Kidney (tissue), 14 donors: ENCODE data around the gene LST1. TPM values are rescaled to one million over a fixed set of nuclear protein-coding genes. Genes with fewer than 3 reads are reported as not detected.

Experiments
- DNase-seq, 5 donors: peaks; one replicate each; pipeline ENCODE4 v3.0.0-alpha.2; 2013 to 2020
- FAIRE-seq: peaks from 2 replicates; lab custom pipeline; 2012; peaks lifted over from hg19 to GRCh38; lab: Jason Lieb, UNC
- H3K27ac ChIP-seq, 2 donors: one replicate each; pipeline ENCODE4 v1.7.0; 2013; ENCODE audit warnings: low read depth in 2 of 2, low read length in 2 of 2, inconsistent platforms in 1 of 2
- H3K27me3 ChIP-seq: one replicate; pipeline ENCODE4 v1.7.1; 2013; ENCODE audit warnings: low read length, inconsistent platforms; ENCODE audit not compliant: control insufficient read depth, insufficient read depth
- H3K36me3 ChIP-seq, 3 donors: one replicate each; pipeline versions ENCODE4 v1.7.0 to v1.7.1; 2013; ENCODE audit warnings: low read length in 3 of 3, control low read depth in 1 of 3, inconsistent platforms in 1 of 3; ENCODE audit not compliant: insufficient read depth in 3 of 3, control insufficient read depth in 2 of 3
- H3K4me1 ChIP-seq, 3 donors: one replicate each; pipeline versions ENCODE4 v1.7.0 to v1.7.1; 2013; ENCODE audit warnings: low read length in 3 of 3, inconsistent platforms in 1 of 3, low read depth in 1 of 3; ENCODE audit not compliant: control insufficient read depth in 2 of 3, insufficient read depth in 2 of 3
- H3K4me3 ChIP-seq, 3 donors: one replicate each; pipeline versions ENCODE4 v1.7.0 to v1.8.1; 2013; ENCODE audit warnings: low read length in 3 of 3, control low read depth in 1 of 3, inconsistent platforms in 1 of 3
- H3K9ac ChIP-seq, 3 donors: one replicate each; pipeline versions ENCODE4 v1.7.0 to v1.7.1; 2013; ENCODE audit warnings: low read length in 3 of 3, control low read depth in 1 of 3, inconsistent platforms in 1 of 3
- H3K9me3 ChIP-seq, 3 donors: one replicate each; pipeline versions ENCODE4 v1.7.0 to v1.7.1; 2013; ENCODE audit warnings: low read length in 3 of 3, control low read depth in 1 of 3, inconsistent platforms in 1 of 3; ENCODE audit not compliant: control insufficient read depth in 2 of 3, insufficient read depth in 1 of 3
- intact Hi-C: fragments of 100-400 bp; cut with DNase I; formaldehyde crosslinking; loops from one replicate; pipeline ENCODE4 v1.11.1; 2022
- polyA plus RNA-seq: library from polyadenylated mRNA; stranded (reverse); fragments of 350-450 nt; fragmentation: Illumina TruSeq; extraction: RNeasy Lipid Tissue Mini Kit (QIAGEN cat#74804); gene quantifications from one replicate; pipeline ENCODE4 v1.2.3, GENCODE V29; 2014; ENCODE audit warnings: low read depth, low replicate concordance; ENCODE audit not compliant: insufficient read depth
- total RNA-seq: library from RNA; stranded (reverse); fragmentation: NEBNext Ultra II Directional; extraction: Animal tissue kit (Norgen Biotek cat#: 25700); gene quantifications from one replicate; pipeline ENCODE4 v1.2.1, GENCODE V29; 2021
- TF ChIP-seq, protein P1 (sequence below): IDR thresholded peaks from 3 replicates; pipeline ENCODE4 v1.5.1; 2012; ENCODE audit warnings: mild to moderate bottlenecking, moderate library complexity, borderline replicate concordance; ENCODE audit not compliant: insufficient read depth; ENCODE audit errors: extremely low read depth
- donor health status: control.
- donor health status: control.
- donor health status: control.
- donor health status: control.
- donor health status: control.
- donor health status: DM: yes; HTN: yes; CAD: no.
- donor health status: Normal renal cell carcinoma (clear cell type).

Gene LST1
- total and polyA plus RNA-seq, 2 donors from 2014 or later: 14.8 to 31.5 TPM

DNA sequence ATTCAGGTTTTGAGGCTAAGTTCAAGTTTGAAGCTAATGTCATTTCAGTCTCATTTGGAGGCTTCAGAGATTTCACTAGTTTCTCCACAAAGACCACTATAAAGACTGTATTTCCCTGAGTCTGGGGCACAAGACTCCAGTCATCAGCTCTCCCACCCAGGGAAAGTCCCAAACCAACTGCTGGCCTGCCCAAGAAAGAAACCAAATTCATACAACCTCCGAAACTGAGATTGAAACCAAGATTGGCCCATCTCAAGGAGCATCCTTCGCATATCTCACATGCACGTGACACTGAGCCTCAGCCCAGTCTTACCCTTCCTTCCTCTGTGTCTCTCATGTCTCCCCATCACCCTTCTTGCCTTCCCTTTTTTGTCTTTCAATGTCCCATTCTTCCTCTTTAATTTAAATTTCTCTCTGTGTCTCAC, 17.5 kb upstream of the LST1 start:
- FAIRE-seq (no peak), DNase-seq (peak in 1 of 5 donors; percentile 18)
- intact Hi-C loops: no loop called here
- TF ChIP-seq, protein P1, sequence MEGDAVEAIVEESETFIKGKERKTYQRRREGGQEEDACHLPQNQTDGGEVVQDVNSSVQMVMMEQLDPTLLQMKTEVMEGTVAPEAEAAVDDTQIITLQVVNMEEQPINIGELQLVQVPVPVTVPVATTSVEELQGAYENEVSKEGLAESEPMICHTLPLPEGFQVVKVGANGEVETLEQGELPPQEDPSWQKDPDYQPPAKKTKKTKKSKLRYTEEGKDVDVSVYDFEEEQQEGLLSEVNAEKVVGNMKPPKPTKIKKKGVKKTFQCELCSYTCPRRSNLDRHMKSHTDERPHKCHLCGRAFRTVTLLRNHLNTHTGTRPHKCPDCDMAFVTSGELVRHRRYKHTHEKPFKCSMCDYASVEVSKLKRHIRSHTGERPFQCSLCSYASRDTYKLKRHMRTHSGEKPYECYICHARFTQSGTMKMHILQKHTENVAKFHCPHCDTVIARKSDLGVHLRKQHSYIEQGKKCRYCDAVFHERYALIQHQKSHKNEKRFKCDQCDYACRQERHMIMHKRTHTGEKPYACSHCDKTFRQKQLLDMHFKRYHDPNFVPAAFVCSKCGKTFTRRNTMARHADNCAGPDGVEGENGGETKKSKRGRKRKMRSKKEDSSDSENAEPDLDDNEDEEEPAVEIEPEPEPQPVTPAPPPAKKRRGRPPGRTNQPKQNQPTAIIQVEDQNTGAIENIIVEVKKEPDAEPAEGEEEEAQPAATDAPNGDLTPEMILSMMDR: no peak
- no peaks in the 10 kb centered on the region for H3K4me1 ChIP-seq
- no peak overlapping the region for H3K9ac ChIP-seq
- no peaks in the 10 kb centered on the region for H3K27me3 ChIP-seq
- no peaks in the 10 kb centered on the region for H3K9me3 ChIP-seq
- H3K4me3 ChIP-seq: no peak overlapping the region
- no peak overlapping the region for H3K27ac ChIP-seq
- H3K36me3 ChIP-seq: no peaks in the 10 kb centered on the region

DNA sequence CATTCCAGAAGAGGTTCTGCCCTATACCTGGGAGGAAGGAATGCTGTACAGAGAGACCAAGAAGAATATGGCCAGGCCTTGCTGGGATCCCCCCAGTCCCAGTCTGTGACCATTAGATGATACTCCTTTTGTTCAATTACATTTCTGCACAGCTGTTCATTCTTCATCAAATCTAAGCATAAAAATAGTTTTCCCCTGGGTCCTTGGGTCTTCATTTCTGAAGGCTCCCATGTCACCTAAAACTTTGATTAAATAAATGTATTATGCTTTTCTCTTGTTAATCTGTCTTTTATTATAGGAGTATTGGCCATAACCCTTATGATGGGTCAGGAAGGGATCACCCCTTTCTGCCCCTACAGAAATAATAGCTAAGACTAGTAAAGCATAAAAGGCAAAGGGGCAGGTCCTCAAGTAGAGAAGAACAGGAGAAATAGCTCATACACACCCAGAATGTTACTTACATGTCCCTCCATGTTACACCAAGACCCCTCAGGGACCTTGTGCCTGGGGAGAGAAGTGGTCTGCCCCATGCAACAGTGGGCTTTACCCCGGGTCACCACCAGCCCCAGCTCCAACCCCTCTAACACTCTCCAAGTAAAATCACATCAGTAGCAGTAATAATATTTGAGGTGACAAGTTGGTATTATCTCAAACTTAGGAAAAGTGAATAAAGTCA, 16.1 kb upstream of the LST1 start:
- H3K4me1 ChIP-seq: no peaks in the 10 kb centered on the region
- DNase-seq: peak in 1 of 5 donors; percentile 2
- no peaks in the 10 kb centered on the region for H3K9me3 ChIP-seq
- no peak overlapping the region for H3K4me3 ChIP-seq
- H3K27ac ChIP-seq: no peak overlapping the region
- no peak for FAIRE-seq
- intact Hi-C loops: no loop called here
- TF ChIP-seq, protein P1: no peak
- no peak overlapping the region for H3K9ac ChIP-seq
- H3K27me3 ChIP-seq: no peaks in the 10 kb centered on the region
- H3K36me3 ChIP-seq: no peaks in the 10 kb centered on the region

DNA sequence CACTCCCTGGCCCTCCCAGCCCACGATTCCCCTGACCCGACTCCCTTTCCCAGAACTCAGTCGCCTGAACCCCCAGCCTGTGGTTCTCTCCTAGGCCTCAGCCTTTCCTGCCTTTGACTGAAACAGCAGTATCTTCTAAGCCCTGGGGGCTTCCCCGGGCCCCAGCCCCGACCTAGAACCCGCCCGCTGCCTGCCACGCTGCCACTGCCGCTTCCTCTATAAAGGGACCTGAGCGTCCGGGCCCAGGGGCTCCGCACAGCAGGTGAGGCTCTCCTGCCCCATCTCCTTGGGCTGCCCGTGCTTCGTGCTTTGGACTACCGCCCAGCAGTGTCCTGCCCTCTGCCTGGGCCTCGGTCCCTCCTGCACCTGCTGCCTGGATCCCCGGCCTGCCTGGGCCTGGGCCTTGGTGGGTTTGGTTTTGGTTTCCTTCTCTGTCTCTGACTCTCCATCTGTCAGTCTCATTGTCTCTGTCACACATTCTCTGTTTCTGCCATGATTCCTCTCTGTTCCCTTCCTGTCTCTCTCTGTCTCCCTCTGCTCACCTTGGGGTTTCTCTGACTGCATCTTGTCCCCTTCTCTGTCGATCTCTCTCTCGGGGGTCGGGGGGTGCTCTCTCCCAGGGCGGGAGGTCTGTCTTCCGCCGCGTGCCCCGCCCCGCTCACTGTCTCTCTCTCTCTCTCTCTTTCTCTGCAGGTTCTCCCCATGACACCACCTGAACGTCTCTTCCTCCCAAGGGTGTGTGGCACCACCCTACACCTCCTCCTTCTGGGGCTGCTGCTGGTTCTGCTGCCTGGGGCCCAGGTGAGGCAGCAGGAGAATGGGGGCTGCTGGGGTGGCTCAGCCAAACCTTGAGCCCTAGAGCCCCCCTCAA, 13.8 kb upstream of the LST1 start, which contains the start of gene LTA:
TSS of gene LTA (plus strand) at position 249 of the 871 bp plus-strand sequence. CDS start at position 703, 454 bp downstream.
- intact Hi-C loops: no loop called here
- TF ChIP-seq, protein P1: no peak
- Histone ChIP-seq H3K27ac (no peak within 1 kb of the TSS), H3K9ac (no peak within 1 kb of the TSS), H3K36me3 (no peaks in the 10 kb centered on the region), H3K27me3 (no peaks in the 10 kb centered on the region), H3K4me1 (no peaks in the 10 kb centered on the region), H3K4me3 (no peak within 1 kb of the TSS), H3K9me3 (no peaks in the 10 kb centered on the region)
- peak in 1 of 5 donors; percentile 72 for DNase-seq
- no peak for FAIRE-seq
